Activated CD4-positive, alpha-beta T cell treated with anti-CD3 and anti-CD28 coated beads, Interleukin-2, Interleukin-6, amounts not matched to agents 100 ng/mL and 50 ng/mL, durations not matched to agents 16 hours and 8 hours (primary cell): ENCODE data around the gene ZNF169.
A peak's percentile ranks its signal among the peaks of the same experiment; 100 is the strongest.
"Not testable (repeated sequence)": the region's sequence is repeated elsewhere in the genome, so short reads cannot be mapped to it uniquely, and the experiment has no call there.

Experiments
- DNase-seq: peaks from one replicate; pipeline ENCODE4 v3.0.0-alpha.2; 2020

Gene ZNF169

DNA sequence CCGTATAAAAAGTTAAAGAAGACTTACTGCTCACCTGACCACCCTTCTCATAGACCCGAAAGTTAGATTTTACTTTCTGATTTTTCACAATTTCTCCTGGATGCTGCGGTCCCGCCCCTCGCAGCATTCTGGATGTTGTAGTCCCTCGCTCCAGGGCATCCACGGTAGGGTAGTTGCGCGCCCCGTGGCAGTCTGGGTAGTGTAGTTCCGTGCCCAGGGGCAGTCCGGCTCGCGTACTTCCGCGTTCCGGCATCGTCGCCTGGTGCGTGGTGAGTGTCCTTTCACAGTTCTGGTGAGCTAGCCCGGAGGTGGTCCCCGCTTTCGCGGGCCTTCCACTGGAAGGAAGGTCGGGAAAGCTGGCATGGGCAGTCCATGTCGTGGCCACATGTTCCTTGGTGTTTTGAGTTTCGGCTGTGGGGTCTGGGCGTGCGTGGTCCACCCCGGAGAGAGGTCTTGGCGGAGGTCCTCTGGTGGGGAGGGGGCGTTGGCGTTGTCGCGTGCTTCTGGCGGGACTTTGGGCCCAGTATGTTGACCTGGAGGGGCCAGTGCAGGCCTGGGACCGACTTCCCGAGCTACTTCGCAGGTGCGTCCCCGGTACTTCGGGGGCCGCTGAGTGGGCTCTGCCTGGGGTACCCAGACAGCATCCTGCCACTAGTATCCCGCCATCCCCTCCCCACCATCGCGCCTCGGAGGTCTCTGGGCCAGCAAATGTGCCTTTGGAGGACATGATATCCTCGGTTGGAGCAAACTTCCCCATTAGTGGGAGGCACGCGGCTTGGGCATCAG lies at the start of gene ZNF169:
TSS of gene ZNF169 (plus strand) at position 222 of the 786 bp plus-strand sequence. CDS start 19,515 bp downstream, outside the sequence.
- peak; percentile 94 for DNase-seq

DNA sequence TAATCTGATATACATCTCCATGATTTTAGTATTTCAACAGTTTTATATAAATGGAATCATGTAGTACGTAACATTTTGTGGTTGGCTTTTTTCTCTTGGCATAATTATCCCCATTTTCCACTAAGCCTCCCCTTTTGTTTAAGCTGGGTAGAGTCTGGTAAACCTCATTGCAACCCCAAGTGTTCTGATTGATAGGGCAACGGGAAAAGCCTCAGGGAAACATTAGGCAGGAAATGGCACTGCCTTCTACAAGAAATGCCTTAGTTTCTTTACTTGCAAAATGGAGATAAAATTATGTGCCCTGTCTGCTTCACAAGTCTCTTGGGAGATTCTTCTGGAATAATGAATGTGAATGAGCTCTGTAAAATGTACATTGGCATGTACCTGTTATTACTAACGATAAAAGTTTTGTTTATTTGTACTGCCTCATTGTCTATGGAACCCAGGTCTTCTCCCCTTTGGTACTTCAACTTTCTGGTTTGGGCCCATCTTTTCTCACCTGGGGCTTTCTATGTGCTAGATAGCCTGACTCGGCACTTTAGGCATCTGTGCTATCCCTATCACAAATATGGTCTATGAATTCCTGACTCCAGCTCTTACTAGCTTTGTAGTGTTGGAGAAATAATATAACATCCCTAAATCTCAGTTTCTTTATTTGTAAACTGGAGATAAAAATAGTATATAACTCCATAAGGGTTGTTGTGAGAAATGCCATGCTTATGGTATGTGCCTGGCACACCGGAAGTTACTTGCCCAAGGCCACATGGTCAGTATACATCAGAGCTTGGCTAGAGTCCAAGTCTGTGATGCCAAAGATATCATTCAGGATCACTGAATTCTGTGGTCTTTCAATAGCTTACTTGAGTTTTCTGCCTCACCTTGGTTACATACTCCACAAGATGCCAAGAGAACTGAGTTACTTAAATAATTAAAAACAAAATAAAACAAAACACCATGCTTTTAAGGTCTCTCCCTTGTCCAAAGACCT lies 48.2 kb upstream of the ZNF169 start:
- DNase-seq = no peak

DNA sequence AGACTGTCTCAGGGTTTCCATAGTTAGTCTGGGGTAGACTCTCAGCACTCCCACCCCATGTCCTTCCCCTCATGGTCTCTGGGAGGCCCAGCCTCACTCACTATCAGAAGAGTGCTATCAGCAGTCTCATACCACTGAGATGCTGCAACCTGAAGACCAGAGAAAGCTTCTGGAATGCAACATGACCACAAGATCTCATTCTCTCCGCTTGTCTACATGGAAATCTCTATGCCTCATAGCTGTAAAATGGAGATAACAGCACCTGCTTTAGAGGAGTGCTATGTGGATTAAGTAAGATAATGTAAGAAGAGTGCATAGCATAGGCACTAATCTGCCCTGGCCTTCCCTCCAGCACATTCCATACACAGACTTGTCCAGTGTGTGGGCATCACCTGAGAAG lies 47.0 kb upstream of the ZNF169 start:
- DNase-seq = no peak

DNA sequence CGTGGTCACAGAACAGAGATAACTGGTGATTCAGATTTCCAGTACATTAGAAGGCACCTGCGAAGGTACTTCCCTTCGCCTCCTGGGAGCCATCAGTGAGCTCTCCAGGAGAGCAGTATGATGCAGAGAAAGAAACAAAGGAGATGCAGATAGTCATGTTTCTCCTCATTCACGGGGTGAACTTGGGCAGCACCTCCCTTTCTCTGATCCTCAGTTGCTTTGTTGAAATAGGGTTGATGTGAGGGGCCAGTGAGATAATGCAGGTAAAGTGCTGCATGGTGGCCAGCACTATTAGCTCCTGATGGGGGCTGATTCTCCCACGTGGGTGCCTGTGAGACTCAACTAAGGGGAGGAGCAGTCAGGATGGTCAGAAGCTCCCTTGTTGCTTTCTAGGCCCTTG lies 46.6 kb upstream of the ZNF169 start:
- no peak for DNase-seq

DNA sequence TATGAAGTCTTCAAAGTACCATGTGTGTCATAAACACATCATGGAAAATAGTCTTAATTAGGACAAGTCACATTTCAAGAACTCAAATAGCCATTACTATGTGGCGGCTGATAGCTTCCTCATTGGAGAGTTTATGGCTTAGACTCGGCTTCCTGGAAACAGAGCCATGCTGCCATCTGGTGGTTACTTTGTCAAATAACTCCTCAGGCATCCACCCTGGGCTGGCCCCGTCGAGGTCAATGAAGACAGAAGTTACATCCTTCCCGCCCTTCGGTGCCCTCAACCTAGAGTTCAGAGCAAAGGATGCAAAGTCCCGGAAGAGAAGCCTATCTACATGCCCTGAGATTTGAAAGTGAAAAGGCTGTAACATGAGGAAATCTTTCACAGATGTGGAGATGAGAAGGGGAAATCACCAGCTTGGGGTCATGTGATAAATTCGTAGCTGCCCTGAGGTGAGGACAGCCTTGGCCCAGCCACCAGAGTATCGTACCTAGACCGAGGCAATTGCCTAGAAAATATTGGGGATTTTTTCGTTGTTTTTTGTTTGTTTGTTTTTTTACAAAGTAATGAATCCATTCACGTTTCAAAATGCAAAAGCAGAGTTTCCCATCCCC lies 45.5 kb upstream of the ZNF169 start:
- DNase-seq = peak; percentile 84

DNA sequence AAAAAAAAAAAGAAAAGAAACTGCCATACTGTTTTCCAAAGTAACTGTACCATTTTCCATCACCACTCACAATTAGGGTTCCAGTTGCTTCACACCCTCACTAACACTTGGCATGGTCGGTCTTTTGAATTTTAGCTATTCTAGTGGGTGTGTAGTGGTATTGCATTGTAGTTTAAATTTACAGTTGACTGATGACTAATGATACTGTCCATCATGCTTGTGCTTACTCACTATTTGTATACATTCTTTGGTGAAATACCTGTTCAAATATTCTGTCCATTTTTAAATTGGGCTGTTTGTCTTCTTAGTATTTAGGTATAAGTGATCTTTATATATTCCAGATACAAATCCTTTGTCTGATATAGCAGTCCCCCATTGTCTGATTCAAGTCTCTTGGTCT lies 36.2 kb upstream of the ZNF169 start:
- no peak for DNase-seq

DNA sequence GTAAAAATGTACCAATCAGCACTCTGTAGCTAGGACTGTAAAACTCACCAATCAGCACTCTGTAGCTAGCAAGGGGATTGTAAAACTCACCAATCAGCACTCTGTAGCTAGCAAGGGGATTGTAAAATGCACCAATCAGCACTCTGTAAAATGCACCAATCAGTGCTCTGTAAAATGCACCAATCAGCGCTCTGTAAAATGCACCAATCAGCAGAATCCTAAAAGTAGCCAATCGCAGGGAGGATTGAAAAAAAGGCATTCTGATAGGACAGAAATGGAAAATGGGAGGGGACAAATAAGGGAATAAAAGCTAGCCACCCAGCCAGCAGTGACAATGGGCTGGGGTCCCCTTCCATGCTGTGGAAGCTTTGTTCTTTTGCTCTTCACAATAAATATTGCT lies 33.7 kb upstream of the ZNF169 start:
- DNase-seq = not testable (repeated sequence)

DNA sequence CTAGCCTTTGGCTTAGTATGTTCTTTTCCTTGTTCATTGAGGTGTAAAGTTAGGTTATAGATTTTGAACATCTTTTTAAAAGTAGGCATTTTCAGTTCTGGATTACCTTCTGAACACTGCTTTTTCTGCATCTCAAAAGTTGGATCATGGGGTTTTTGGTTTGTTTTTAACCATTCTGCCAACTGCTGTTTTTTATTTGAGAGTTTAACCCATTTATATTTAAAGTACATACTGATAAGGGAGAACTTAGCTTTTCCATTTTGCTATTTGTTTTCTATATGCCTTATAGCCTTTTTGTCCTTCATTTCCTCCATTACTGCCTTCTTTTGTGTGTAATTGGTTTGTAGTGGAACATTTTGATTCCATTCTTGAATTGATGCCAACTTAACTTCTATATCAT lies 30.5 kb upstream of the ZNF169 start:
- DNase-seq = no peak

DNA sequence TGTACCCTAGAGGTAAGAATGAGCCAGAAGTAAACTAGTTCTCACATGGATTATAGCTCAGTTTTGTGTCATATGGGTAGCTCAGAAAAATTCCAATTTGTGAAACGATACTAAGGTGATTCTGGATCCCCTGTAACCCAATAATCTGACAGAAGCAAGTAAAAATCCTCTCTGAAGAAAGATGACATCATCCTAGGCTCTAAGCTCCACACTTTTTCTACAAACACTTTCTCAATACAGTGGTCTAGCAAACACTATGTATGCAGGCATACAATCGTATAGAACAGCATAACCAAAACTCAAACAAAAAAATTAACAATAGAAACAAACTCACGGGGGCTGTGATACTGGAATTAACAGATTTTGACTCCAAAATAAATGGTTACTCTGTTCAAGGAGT lies 26.7 kb upstream of the ZNF169 start:
- no peak for DNase-seq

DNA sequence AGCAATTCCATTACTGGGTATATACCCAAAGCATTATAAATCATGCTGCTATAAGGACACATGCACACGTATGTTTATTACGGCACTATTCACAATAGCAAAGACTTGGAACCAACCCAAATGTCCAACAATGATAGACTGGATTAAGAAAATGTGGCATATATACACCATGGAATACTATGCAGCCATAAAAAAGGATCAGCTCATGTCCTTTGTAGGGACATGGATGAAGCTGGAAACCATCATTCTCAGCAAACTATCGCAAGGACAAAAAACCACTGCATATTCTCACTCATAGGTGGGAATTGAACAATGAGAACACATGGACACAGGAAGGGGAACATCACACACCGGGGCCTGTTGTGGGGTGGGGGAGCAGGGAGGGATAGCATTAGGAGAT lies 18.0 kb upstream of the ZNF169 start:
- not testable (repeated sequence) for DNase-seq

DNA sequence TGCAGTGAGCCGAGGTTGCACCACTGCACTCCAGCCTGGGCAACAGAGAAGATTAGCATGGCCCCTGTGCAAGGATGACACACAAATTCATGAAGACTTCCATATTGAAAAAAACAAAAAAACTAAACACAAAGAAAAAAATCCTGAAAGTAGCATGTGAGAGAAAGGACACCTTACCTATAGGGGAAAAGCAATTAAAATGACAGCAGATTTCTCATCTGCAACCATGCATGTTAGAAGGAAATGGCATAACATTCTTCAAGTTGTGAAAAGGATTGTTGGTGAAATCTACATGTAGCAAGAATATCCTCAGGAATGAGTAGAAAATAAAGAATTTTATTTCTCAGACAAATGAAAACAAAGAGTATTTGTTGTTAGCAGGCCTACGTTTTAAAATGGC lies 13.4 kb upstream of the ZNF169 start:
- DNase-seq = no peak

DNA sequence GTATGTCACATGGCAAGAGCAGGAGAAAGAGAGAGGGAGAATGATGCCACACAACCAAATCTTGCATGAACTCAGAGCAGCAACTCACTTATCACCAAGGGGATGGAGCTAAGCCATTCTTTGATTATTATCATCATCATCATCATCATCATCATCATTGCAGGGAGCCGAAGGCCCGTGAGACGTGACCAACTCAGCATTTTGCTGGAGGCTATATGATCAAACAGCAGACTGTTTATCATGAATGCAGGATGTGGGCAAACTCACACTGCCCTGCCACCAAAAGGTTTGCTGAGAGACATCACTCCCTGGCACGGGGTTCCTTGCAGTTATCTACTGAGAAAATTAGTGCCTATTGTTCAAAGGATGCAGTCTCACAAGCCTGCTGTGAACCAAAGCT lies 8.6 kb upstream of the ZNF169 start:
- DNase-seq = peak; percentile 3

DNA sequence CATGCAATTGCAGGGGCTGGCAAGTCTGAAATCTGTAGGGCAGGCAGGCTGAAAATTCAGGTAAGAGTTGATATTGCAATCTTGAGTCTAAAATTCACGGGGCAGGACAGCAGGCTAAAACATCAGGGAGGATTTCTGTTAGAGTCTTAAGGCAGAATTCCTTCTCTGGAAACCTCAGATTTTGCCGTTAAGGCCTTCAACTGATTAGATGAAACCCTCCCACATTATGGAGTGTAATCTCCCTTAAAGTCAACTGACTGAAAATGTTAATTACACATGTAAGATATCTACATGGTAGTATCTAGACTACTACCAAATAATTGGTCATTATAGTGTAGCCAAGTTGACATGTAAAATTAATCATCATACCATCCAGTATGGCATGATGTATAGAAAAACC lies 3.1 kb upstream of the ZNF169 start:
- no peak for DNase-seq

DNA sequence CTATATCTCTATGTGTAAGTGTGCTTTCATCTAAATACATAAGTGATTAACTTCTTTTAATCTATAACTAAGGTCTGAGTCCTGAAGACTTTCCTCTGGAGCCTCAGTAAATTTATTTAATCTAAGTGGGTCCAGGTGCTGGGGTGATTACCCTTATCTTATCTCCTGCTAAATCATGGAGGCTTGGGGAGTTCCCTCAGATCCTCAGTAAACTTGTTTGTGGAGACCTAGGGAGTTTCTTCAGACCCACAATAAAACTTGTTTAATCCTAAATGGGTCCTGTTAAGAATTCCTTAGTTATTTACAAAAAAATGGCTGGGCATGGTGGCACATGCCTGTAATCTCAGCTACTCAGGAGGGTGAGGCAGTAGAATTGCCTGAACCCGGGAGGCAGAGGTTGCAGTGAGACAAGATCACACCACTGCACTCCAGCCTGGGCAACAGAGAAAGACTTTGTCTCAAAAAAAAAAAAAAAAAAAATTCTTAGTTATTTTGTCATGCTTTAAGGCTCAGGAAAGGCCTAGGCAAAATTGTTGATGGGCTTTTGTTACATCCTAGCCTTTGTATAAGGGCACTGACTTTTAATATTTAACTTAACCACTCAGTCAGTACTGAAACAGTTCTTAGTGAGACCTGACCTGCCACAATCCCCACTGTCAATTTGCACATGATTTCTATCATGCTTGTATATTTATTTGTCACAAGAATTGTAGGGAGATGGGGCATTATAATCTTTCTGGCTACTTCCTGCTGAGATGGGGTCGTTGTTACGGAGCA lies 6.7 kb downstream of the ZNF169 start:
- not testable (repeated sequence) for DNase-seq

DNA sequence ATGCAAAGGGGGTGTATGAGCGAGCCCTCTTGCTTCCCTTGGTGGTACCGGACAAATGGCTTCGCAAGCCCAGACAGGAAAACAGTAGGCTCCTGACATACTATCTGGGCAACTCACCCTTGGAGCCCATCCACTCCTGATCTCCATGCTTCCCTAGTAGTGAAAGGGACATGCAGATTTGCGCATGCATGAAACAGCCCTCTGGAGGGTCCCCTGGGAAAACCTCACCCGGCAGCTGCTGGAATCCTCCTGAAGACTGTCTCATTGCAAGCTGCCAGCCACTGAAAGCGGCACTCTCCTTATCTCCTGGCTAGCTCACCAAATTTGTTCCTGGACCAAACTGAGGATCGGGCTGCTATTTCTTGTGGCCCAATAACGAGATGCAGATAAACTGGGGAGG lies 10.2 kb downstream of the ZNF169 start:
- no peak for DNase-seq

DNA sequence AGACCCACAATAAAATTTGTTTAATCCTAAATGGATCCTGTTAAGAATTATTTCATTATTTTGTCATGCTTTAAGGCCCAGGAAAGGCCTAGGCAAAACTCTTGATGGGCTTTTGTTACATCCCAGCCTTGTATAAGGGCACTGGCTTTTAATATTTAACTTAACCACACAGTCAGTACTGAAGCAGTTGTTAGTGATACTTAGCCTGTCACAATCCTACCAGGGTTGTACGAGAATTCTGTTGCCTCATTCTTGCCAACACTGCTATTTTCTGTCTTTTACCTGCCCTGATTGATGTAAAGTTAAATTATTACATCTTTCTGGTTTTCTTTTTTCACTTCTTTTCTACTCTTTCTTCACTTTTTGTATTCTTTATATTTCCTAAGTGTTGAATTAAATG lies 10.9 kb downstream of the ZNF169 start:
- DNase-seq = no peak

DNA sequence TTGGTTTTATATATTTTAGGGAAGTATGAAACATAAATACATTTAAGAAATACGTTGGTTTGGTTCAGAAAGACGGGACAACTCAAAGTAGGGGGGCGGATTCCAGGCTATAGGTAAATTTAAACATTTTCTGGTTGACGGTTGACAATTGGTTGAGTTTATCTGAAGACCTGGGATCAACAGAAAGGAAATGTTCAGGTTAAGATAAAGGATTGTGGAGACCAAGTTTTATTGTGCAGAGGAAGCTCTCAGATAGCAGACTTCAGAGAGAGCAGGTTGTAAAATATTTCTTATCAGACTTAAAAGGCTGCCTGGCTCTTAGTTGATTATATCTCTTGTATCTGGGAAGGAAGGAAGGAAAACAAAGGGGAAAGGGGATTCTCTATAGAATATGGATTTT lies 17.9 kb downstream of the ZNF169 start:
- DNase-seq = not testable (repeated sequence)

DNA sequence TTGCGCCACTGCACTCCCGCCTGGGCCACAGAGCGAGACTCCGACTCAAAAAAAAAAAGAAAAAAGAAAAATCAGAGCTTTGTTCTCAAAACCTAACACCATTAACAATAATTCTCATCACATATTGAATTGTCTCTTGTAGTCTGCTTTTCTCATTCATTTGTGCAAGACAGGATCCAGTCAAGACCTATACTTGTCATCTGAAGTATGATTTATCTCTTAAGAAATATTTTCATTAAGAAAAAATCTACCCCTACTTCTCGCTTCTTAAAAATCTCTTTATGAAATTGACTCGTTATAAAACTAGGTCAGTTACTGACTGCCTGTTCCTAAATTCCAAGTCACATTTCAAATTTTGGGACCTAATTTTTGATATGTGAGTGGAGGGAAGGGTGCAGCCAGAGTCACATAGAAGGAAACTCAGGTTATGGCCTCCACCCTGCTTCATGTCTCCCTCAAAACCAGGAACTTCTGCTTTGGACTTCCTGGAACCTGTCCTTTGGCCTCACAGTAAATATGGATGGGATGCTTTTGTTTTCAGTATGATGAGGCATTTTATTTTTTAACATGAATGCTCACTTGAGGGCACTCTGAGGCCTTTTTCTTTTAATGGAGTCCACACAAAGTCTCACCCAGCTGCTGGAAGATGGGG lies 18.9 kb downstream of the ZNF169 start:
- no peak for DNase-seq

DNA sequence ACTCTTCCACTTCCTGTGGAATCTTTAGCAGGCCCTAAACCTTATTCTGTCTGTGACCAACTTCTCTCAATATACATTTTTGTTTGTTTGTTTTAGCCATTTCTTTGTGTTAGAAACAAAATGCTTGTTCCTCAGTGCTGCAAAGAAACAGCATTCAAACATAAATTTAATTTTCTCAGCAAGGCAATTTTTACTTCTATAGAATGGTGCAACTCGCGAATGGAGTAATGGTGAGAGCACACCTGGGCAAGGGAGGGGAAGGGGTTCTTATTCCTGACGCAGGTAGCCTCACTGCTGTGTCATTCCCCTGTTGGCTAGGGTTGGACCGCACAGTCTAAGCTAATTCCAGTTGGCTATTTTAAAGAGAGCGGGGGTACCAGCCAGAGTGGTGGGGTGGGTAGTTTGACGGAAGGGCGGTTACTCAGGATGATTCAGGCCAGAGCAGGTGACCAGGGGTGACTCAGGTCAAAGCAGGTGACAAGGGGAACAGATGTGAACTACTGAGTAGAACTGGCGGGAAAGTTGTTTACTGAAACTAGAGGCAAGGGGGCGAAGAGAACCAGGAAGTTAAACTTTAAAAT lies 21.4 kb downstream of the ZNF169 start:
- DNase-seq = no peak

DNA sequence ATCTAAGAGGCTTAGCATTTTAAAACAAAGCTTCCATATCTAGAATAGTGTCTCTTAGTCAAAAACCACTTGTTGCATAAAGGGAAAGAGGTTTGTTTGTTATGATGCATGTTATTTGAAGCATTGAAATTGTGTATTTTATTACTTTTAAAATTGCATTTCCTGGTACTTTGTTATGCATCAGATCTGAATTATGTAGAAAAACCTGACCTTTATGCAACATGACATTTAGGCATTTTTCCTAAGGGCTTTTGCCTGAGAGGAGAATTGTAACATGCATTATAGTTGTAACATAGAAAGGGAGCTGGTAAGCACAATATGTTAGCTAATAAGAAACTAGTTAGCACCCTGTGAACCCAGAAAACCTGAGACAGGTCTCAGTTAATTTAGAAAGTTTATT lies 22.0 kb downstream of the ZNF169 start:
- DNase-seq = no peak

DNA sequence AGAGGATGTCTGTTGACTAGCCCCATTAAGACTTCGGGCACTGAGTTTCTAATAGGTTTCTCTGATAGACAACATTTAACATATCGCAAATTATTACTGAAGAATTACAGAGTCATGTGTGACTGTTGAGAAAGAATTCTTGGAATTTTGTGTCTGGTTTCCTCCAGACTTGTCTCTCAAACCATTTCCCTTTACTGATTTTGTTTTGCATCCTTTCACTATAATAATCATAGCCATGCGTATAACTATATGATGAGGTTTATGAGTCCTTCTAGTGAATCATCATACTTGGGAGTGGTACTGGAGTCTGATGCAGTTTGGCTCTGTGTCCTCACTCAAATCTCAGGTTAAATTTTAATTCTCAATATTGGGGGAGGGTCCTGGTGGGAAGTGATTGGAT lies 27.0 kb downstream of the ZNF169 start:
- DNase-seq = no peak
